GM19025 (cell line): ENCODE results near the gene KCNIP4.

ENCODE experiments used
- ATAC-seq: cut with Tn5 transposase; IDR thresholded peaks from one replicate; pipeline ENCODE4 v1.9.1; 2021; ENCODE audit warnings: mild to moderate bottlenecking, low read depth, moderate library complexity; ENCODE audit not compliant: unreplicated experiment

The KCNIP4 gene

GRCh38 chr4:20916106-20916505, 1032.5 kb downstream of the KCNIP4 start:
- ATAC-seq, result no peak

GRCh38 chr4:20904966-20905365, 1043.6 kb downstream of the KCNIP4 start:
- ATAC-seq, result no peak

- no peak for ATAC-seq
Measured at GRCh38 chr4:20901851-20902250, 1046.7 kb downstream of the KCNIP4 start.

- ATAC-seq, result no peak
Measured at GRCh38 chr4:20899591-20899990, 1049.0 kb downstream of the KCNIP4 start.

GRCh38 chr4:20895988-20896387, 1052.6 kb downstream of the KCNIP4 start:
- no peak for ATAC-seq

GRCh38 chr4:20895208-20895607, 1053.4 kb downstream of the KCNIP4 start:
- no peak for ATAC-seq

- no peak for ATAC-seq
Measured at GRCh38 chr4:20890761-20891160, 1057.8 kb downstream of the KCNIP4 start.

GRCh38 chr4:20889901-20890300, 1058.7 kb downstream of the KCNIP4 start:
- ATAC-seq, result no peak

GRCh38 chr4:20883677-20884076, 1064.9 kb downstream of the KCNIP4 start:
- ATAC-seq, result no peak

GRCh38 chr4:20883231-20883630, 1065.3 kb downstream of the KCNIP4 start:
- ATAC-seq, result no peak

GRCh38 chr4:20882500-20882899, 1066.1 kb downstream of the KCNIP4 start:
- no peak for ATAC-seq

- ATAC-seq, result no peak
Measured at GRCh38 chr4:20881658-20882057, 1066.9 kb downstream of the KCNIP4 start.

- ATAC-seq, result no peak
Measured at GRCh38 chr4:20878806-20879205, 1069.8 kb downstream of the KCNIP4 start.

- no peak for ATAC-seq
Measured at GRCh38 chr4:20870436-20870835, 1078.1 kb downstream of the KCNIP4 start.

- ATAC-seq, result no peak
Measured at GRCh38 chr4:20868108-20868507, 1080.5 kb downstream of the KCNIP4 start.

GRCh38 chr4:20860878-20861277, 1087.7 kb downstream of the KCNIP4 start:
- no peak for ATAC-seq

GRCh38 chr4:20859097-20859781, 1089.3 kb downstream of the KCNIP4 start:
- no peak for ATAC-seq

- ATAC-seq, result no peak
Measured at GRCh38 chr4:20857081-20857480, 1091.5 kb downstream of the KCNIP4 start.

GRCh38 chr4:20847124-20847747, 1101.3 kb downstream of the KCNIP4 start:
- no peak for ATAC-seq

- no peak for ATAC-seq
Measured at GRCh38 chr4:20844311-20844710, 1104.3 kb downstream of the KCNIP4 start.

GRCh38 chr4:20840648-20841190, 1107.9 kb downstream of the KCNIP4 start:
- ATAC-seq, result no peak

- ATAC-seq, result no peak
Measured at GRCh38 chr4:20839957-20840356, 1108.6 kb downstream of the KCNIP4 start.
